HEK293T (cell line): ENCODE measurements around the gene LIMCH1.

ENCODE experiments used
- CTCF ChIA-PET: fragments of 350-600 bp; formaldehyde crosslinking; extraction: SDS; loops from one replicate; lab custom pipeline; 2021; ENCODE audit warnings: antibody characterized with exemption, inconsistent platforms; lab: Yijun Ruan, JAX
- POLR2A ChIA-PET: fragments of 350-600 bp; formaldehyde crosslinking; extraction: SDS; loops from one replicate; lab custom pipeline; 2020; ENCODE audit warnings: antibody characterized with exemption, inconsistent platforms; lab: Yijun Ruan, JAX
- DNase-seq: peaks from one replicate; pipeline ENCODE4 v3.0.0; 2012; ENCODE audit warnings: mixed read lengths; ENCODE audit errors: extremely low spot score
- ARNT ChIP-seq: fragments of 450-650 bp; IDR thresholded peaks from 2 replicates; pipeline ENCODE4 v1.6.1; 2017; ENCODE audit warnings: mild to moderate bottlenecking
- BHLHE40 ChIP-seq: fragments of 450-650 bp; IDR thresholded peaks from 2 replicates; pipeline ENCODE4 v1.6.1; 2016; ENCODE audit warnings: mild to moderate bottlenecking, moderate library complexity, borderline replicate concordance
- CTBP1 ChIP-seq: fragments of 450-650 bp; IDR thresholded peaks from 2 replicates; pipeline ENCODE4 v1.6.1; 2016; ENCODE audit warnings: borderline replicate concordance
- ELF4 ChIP-seq: fragments of 450-650 bp; IDR thresholded peaks from 2 replicates; pipeline ENCODE4 v1.6.1; 2017; ENCODE audit warnings: antibody characterized with exemption
- FOXA1 ChIP-seq: fragments of 450-650 bp; IDR thresholded peaks from 2 replicates; pipeline ENCODE4 v1.6.1; 2016; ENCODE audit warnings: mild to moderate bottlenecking
- FOXK2 ChIP-seq: fragments of 450-650 bp; IDR thresholded peaks from 2 replicates; pipeline ENCODE4 v1.6.1; 2016; ENCODE audit warnings: mild to moderate bottlenecking
- FOXM1 ChIP-seq: fragments of 450-650 bp; IDR thresholded peaks from 2 replicates; pipeline ENCODE4 v1.6.1; 2017; ENCODE audit warnings: mild to moderate bottlenecking, borderline replicate concordance
- HDGF ChIP-seq: fragments of 450-650 bp; IDR thresholded peaks from 2 replicates; pipeline ENCODE4 v1.6.1; 2017; ENCODE audit warnings: antibody characterized with exemption, borderline replicate concordance
- L3MBTL2 ChIP-seq: fragments of 450-650 bp; conservative IDR thresholded peaks from 2 replicates; pipeline ENCODE4 v1.6.1; 2016; ENCODE audit warnings: mild to moderate bottlenecking
- LEF1 ChIP-seq: fragments of 450-650 bp; IDR thresholded peaks from 2 replicates; pipeline ENCODE4 v1.6.1; 2017; ENCODE audit warnings: mild to moderate bottlenecking, borderline replicate concordance
- NFRKB ChIP-seq: fragments of 450-650 bp; IDR thresholded peaks from 2 replicates; pipeline ENCODE4 v1.6.1; 2016; ENCODE audit warnings: mild to moderate bottlenecking, moderate library complexity
- SP1 ChIP-seq: fragments of 450-650 bp; IDR thresholded peaks from 2 replicates; pipeline ENCODE4 v1.6.1; 2017
- SUZ12 ChIP-seq: fragments of 450-650 bp; IDR thresholded peaks from 2 replicates; pipeline ENCODE4 v1.6.1; 2016; ENCODE audit warnings: mild to moderate bottlenecking
- TARDBP ChIP-seq: fragments of 450-650 bp; IDR thresholded peaks from 2 replicates; pipeline ENCODE4 v1.6.1; 2016
- ZNF384 ChIP-seq: fragments of 450-650 bp; IDR thresholded peaks from 2 replicates; pipeline ENCODE4 v1.6.1; 2016
- TF ChIP-seq, protein P1 (sequence below): fragments of 450-650 bp; IDR thresholded peaks from 2 replicates; pipeline ENCODE4 v1.6.1; 2016

The LIMCH1 gene

GRCh38 chr4:41579043-41579442 is 41.1 kb downstream of the LIMCH1 start:
- no peak for DNase-seq
- TF ChIP-seq FOXA1, result no peak
- TF ChIP-seq FOXK2, result no peak
- no peak for TF ChIP-seq L3MBTL2
- TF ChIP-seq HDGF, result no peak
- TF ChIP-seq ZNF384, result no peak
- TF ChIP-seq TARDBP, result no peak
- TF ChIP-seq NFRKB, result no peak
- no peak for TF ChIP-seq FOXM1
- TF ChIP-seq SP1, result no peak
- TF ChIP-seq SUZ12, result no peak
- TF ChIP-seq ARNT, result no peak
- no peak for TF ChIP-seq CTBP1
- TF ChIP-seq ELF4, result no peak
- ChIA-PET CTCF (no interaction called here), POLR2A (interaction anchor here (0.6 kb wide), 1 partner anchor 19 kb away, joined by 4 read pairs; no protein-coding TSS in a partner anchor)

GRCh38 chr4:41579526-41579925 is 41.6 kb downstream of the LIMCH1 start:
- ChIA-PET CTCF (no interaction called here), POLR2A (interaction anchor here (0.6 kb wide), 1 partner anchor 34 kb away, joined by 3 read pairs; no protein-coding TSS in a partner anchor)
- no peak for TF ChIP-seq SP1
- no peak for TF ChIP-seq ARNT
- TF ChIP-seq HDGF, result no peak
- TF ChIP-seq FOXK2, result no peak
- TF ChIP-seq SUZ12, result no peak
- TF ChIP-seq FOXM1, result no peak
- TF ChIP-seq LEF1, result no peak
- TF ChIP-seq FOXA1, result no peak
- no peak for TF ChIP-seq BHLHE40
- TF ChIP-seq ELF4, result no peak
- TF ChIP-seq, protein P1, sequence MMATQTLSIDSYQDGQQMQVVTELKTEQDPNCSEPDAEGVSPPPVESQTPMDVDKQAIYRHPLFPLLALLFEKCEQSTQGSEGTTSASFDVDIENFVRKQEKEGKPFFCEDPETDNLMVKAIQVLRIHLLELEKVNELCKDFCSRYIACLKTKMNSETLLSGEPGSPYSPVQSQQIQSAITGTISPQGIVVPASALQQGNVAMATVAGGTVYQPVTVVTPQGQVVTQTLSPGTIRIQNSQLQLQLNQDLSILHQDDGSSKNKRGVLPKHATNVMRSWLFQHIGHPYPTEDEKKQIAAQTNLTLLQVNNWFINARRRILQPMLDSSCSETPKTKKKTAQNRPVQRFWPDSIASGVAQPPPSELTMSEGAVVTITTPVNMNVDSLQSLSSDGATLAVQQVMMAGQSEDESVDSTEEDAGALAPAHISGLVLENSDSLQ, result no peak
- TF ChIP-seq CTBP1, result no peak
- no peak for TF ChIP-seq ZNF384
- no peak for TF ChIP-seq L3MBTL2
- no peak for TF ChIP-seq TARDBP
- TF ChIP-seq NFRKB, result no peak
- DNase-seq, result no peak

DNA sequence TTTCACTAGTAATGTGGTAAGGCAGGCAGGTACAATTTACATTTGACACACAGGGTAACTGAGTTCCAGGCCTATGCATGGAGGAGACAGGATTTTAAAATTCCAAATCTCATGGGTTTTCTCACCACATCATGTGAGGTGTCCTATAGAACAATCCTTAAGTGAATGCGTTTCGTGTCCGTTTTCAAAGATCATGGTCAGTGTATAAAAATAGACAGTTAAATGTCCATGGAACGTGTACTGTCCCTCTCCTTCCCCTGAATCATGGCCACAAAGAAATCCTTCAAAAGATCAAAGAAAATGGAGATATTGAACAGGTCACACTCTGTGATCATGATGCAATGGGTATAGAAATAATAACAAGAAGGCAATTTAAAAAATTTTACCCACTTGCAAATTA is 42.0 kb downstream of the LIMCH1 start:
- TF ChIP-seq SP1 (no peak), BHLHE40 (no peak), FOXA1 (no peak), HDGF (no peak), ARNT (no peak), TARDBP (no peak), ELF4 (no peak), CTBP1 (no peak), LEF1 (no peak), FOXK2 (no peak), ZNF384 (no peak)
- TF ChIP-seq, protein P1, result no peak
- DNase-seq, result no peak
- POLR2A ChIA-PET, result interaction anchor here (0.6 kb wide), 1 partner anchor 34 kb away, joined by 3 read pairs; no protein-coding TSS in a partner anchor
- CTCF ChIA-PET, result no interaction called here

- DNase-seq, result no peak
These were observed 48.8 kb downstream of the LIMCH1 start for GRCh38 chr4:41586675-41587225.

GRCh38 chr4:41587286-41587685 is 49.3 kb downstream of the LIMCH1 start:
- CTCF ChIA-PET, result no interaction called here
- TF ChIP-seq LEF1 (no peak), SUZ12 (no peak), FOXK2 (no peak), BHLHE40 (no peak)
- POLR2A ChIA-PET, result no interaction called here
- DNase-seq, result no peak

More at GRCh38 chr4:41586675-41587225, 48.8 kb downstream of the LIMCH1 start:
- ChIA-PET CTCF (no interaction called here), POLR2A (no interaction called here)
- TF ChIP-seq CTBP1, result no peak
- no peak for TF ChIP-seq NFRKB
- TF ChIP-seq HDGF, result no peak
- TF ChIP-seq TARDBP, result no peak
- no peak for TF ChIP-seq L3MBTL2
- no peak for TF ChIP-seq SUZ12

GRCh38 chr4:41590591-41590990 is 52.6 kb downstream of the LIMCH1 start:
- POLR2A ChIA-PET, result no interaction called here
- CTCF ChIA-PET, result no interaction called here
- TF ChIP-seq, protein P1, result no peak
- DNase-seq, result no peak

DNA sequence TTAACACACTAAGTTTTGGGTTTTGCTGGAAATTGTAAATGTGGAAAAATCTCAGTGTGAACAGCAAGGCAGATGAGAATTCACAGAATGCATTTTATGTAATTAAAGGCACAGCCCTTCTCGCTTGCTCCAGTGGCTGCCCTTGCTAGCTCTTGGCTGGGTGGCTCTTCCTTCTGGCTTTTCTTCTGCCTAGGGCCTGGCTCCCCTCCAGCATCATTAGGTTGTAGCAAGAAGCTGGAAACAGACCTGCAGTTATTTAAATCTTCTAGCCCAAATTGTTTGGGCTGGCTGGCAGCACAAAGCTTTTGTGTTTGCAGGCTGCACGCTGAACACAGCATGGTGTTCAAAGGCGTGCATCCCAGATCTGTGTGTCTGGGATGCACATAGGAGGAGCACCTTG is 56.5 kb downstream of the LIMCH1 start:
- ChIA-PET CTCF (interaction anchor here (0.6 kb wide), 1 partner anchor 378 kb away, joined by 4 read pairs; no protein-coding TSS in a partner anchor), POLR2A (no interaction called here)
- TF ChIP-seq SUZ12 (no peak), FOXA1 (no peak), SP1 (no peak), ARNT (no peak), LEF1 (no peak), FOXK2 (no peak), HDGF (no peak), NFRKB (no peak), CTBP1 (no peak), L3MBTL2 (no peak), TARDBP (no peak), ZNF384 (no peak), BHLHE40 (no peak)
- DNase-seq, result no peak
